Measurements from ENCODE around the gene MPL. TPM values are rescaled to one million over a fixed set of nuclear protein-coding genes. Genes with fewer than 3 reads are reported as not detected.
A peak's percentile ranks its signal among the peaks of the same experiment; 100 is the strongest.

MPL gene
- total RNA-seq, 4 donors from 2014 or later = not detected

GRCh38 chr1:43359696-43360095, 22.1 kb downstream of the MPL start:
- ATAC-seq = no peak
- in situ Hi-C loops (cut with MboI; ENCODE audit: low sequenced_read_pairs in 4 of 4) (no loop called here), intact Hi-C loops (cut with DNase I; ENCODE audit: low total_unique reads) (loop anchor here (2.0 to 5.0 kb wide), 2 partner anchors 29 to 62 kb away; partner anchors contain the start of genes MED8 and SZT2)
- TF ChIP-seq, protein P1, sequence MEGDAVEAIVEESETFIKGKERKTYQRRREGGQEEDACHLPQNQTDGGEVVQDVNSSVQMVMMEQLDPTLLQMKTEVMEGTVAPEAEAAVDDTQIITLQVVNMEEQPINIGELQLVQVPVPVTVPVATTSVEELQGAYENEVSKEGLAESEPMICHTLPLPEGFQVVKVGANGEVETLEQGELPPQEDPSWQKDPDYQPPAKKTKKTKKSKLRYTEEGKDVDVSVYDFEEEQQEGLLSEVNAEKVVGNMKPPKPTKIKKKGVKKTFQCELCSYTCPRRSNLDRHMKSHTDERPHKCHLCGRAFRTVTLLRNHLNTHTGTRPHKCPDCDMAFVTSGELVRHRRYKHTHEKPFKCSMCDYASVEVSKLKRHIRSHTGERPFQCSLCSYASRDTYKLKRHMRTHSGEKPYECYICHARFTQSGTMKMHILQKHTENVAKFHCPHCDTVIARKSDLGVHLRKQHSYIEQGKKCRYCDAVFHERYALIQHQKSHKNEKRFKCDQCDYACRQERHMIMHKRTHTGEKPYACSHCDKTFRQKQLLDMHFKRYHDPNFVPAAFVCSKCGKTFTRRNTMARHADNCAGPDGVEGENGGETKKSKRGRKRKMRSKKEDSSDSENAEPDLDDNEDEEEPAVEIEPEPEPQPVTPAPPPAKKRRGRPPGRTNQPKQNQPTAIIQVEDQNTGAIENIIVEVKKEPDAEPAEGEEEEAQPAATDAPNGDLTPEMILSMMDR (IDR thresholded peaks at IDR 0.05 in 4 of 5, conservative IDR thresholded peaks at IDR 0.05 in 1 of 5) = no peak
- TF ChIP-seq POLR2A (IDR thresholded peaks at IDR 0.05) = no peak
- Histone ChIP-seq H3K4me3 (peak overlapping the region in 1 of 4 donors; percentile 81), H3K36me3 (peaks cover 0 to 43% of the 10 kb centered on the region in 2 donors), H3K4me1 (peaks cover 10 to 12% of the 10 kb centered on the region in 2 donors), H3K27me3 (no peaks in the 10 kb centered on the region), H3K27ac (no peak overlapping the region), H3K9me3 (no peaks in the 10 kb centered on the region)
- no peak for DNase-seq

GRCh38 chr1:43360616-43361015, 23.0 kb downstream of the MPL start:
- H3K27ac ChIP-seq = no peak overlapping the region
- H3K9me3 ChIP-seq = no peaks in the 10 kb centered on the region
- TF ChIP-seq POLR2A (IDR thresholded peaks at IDR 0.05) = no peak
- TF ChIP-seq, protein P1 (IDR thresholded peaks at IDR 0.05 in 4 of 5, conservative IDR thresholded peaks at IDR 0.05 in 1 of 5) = no peak
- no peaks in the 10 kb centered on the region for H3K27me3 ChIP-seq
- no peak for ATAC-seq
- intact Hi-C loops (cut with DNase I; ENCODE audit: low total_unique reads) = no loop called here
- no peak overlapping the region for H3K4me3 ChIP-seq
- H3K36me3 ChIP-seq = peaks cover 0 to 52% of the 10 kb centered on the region in 2 donors
- in situ Hi-C loops (cut with MboI; ENCODE audit: low sequenced_read_pairs in 4 of 4) = no loop called here
- DNase-seq = no peak
- peaks cover 10 to 12% of the 10 kb centered on the region in 2 donors for H3K4me1 ChIP-seq

DNA sequence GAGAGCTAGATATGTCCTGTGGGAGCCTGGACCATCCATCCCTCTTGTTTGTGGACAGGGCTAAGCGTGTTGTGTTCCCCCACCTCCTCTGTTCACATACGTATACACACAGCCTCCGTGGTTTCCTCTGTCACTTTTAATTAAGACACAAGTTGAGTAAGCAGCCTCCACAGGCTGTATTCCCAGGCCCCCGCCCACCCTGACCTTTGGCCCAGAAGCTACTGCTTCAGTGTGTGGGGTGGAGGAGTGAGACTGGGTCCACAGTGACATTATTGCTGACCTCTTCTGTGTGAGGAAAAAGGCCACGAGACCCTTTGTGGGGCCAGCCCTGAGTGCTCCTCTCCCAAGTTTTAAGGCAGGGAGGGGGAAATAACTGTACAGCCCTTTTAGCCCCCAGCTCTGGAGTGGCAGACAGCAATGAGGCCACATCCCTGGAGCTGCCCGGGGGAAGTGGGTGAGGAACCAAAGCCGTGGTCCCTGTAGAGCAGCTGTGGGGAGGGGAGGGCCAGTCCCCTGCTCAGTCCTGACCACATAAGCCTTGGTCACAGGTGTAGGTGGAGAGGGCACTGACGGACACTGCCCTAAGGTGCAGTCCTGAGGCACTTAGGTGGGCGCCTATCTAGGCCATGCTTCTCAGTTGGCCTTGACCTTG, 25.8 kb downstream of the MPL start:
- in situ Hi-C loops (cut with MboI; ENCODE audit: low sequenced_read_pairs in 4 of 4) (no loop called here), intact Hi-C loops (cut with DNase I; ENCODE audit: low total_unique reads) (no loop called here)
- TF ChIP-seq, protein P1 (IDR thresholded peaks at IDR 0.05 in 4 of 5, conservative IDR thresholded peaks at IDR 0.05 in 1 of 5) = no peak
- TF ChIP-seq POLR2A (IDR thresholded peaks at IDR 0.05) = no peak
- peaks cover 0 to 52% of the 10 kb centered on the region in 2 donors for H3K36me3 ChIP-seq
- H3K27ac ChIP-seq = no peak overlapping the region
- H3K9me3 ChIP-seq = no peaks in the 10 kb centered on the region
- H3K4me1 ChIP-seq = peaks cover 15 to 25% of the 10 kb centered on the region in 2 donors
- no peak for DNase-seq
- no peak for ATAC-seq
- H3K4me3 ChIP-seq = no peak overlapping the region
- H3K27me3 ChIP-seq = no peaks in the 10 kb centered on the region

GRCh38 chr1:43363935-43364525, 26.4 kb downstream of the MPL start:
- Histone ChIP-seq H3K27ac (no peak overlapping the region), H3K4me1 (peaks cover 21 to 27% of the 10 kb centered on the region in 2 donors), H3K27me3 (no peaks in the 10 kb centered on the region), H3K9me3 (no peaks in the 10 kb centered on the region), H3K36me3 (peaks cover 0 to 52% of the 10 kb centered on the region in 2 donors), H3K4me3 (no peak overlapping the region)
- ATAC-seq (no peak), DNase-seq (no peak)
- TF ChIP-seq, protein P1 (IDR thresholded peaks at IDR 0.05 in 4 of 5, conservative IDR thresholded peaks at IDR 0.05 in 1 of 5) = no peak
- TF ChIP-seq POLR2A (IDR thresholded peaks at IDR 0.05) = no peak
- intact Hi-C loops (cut with DNase I; ENCODE audit: low total_unique reads) (no loop called here), in situ Hi-C loops (cut with MboI; ENCODE audit: low sequenced_read_pairs in 4 of 4) (no loop called here)

All from gastrocnemius medialis (tissue), 4 donors.